Measurements from ENCODE around the gene TMSB10.

The TMSB10 gene

GRCh38 chr2:84880645-84881521 lies 24.6 kb upstream of the TMSB10 start, which contains the start of gene TRABD2A:
Gene TRABD2A (minus strand): TSS chr2:84881084. CDS start chr2:84881039, 45 bp downstream.
- DNase-seq (ENCODE audit: low spot score), result peak; percentile 41

GRCh38 chr2:84881581-84882413 lies 23.7 kb upstream of the TMSB10 start:
- peak; percentile 90 for DNase-seq (ENCODE audit: low spot score)

- no peak for DNase-seq (ENCODE audit: low spot score)
These were observed 23.1 kb upstream of the TMSB10 start for GRCh38 chr2:84882414-84882738.

DNA sequence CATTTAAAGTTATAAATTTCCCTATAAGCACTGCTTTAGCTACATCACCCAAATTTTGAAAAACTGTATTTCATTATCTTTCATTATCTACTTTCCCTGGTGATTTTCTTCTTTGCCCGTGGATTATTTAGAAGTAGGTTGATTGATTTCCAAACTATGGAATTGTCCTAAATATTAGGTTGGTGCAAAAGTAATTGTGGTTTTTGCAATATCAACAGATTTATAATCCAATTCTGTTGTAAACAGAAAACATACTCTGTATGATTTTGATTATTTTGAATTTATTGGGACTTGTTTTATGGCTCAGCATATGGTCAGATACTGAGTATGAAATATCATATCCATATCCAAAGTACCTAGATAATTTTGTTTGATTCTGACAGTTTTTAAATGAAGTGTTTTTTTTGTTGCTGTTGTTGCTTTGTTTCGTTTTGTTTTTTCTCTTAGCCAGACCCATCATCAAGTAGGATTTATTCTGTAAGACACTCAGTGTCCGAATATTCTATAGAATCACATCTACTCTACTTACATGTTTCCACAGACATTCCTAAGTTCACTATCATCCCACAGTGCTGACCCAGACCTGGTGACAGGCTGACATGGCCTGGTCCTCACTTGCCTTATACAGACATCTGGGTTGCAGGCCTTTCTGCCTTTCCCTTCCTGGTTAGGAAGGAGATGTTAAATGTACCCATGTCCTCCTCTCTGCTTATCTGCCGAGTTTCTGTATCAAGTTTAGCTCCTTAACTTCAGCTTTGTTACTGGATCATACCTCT lies 22.5 kb upstream of the TMSB10 start:
- no peak for DNase-seq (ENCODE audit: low spot score)

DNA sequence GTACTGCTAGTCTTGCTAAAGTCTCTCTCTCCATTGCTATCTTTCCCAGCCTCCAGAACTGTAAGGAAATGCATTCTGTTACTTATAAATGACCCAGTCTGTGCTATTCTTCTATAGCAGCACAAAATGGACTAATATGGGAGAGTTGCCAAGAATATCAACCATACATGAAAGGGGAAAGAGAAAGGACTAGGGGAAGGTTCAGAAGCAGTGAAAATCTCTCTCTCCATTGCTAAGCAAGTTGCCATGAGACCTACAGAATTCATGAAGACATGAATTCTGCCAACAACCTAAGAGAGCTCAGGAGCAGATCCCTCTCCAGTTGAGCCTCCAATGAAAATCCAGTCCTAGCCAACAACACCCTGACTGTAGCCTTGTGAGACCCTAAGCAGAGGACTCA lies 21.0 kb upstream of the TMSB10 start:
- no peak for DNase-seq (ENCODE audit: low spot score)

GRCh38 chr2:84885111-84885510 lies 20.3 kb upstream of the TMSB10 start:
- no peak for DNase-seq (ENCODE audit: low spot score)

GRCh38 chr2:84886791-84887190 lies 18.7 kb upstream of the TMSB10 start:
- DNase-seq (ENCODE audit: low spot score), result no peak

GRCh38 chr2:84888401-84889276 lies 16.8 kb upstream of the TMSB10 start:
- DNase-seq (ENCODE audit: low spot score), result peak; percentile 75

DNA sequence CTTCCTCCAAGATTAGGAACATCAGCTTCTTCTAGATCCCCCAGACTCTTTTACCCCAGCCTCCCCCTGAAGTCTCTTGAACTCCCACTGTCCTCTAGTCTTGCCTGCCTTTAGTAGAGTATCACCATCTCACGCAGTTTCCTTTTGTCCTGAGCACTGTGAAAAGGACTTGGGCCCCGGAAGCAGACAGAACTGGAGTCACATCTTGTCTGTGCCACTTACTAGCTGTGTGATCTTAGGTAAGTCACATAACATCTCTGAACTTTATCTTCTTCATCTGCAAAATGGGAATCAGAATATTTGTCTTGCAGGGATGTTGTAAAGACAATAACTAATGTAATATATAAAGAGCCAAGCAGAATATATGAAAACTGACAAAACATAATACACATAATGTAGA lies 16.1 kb upstream of the TMSB10 start:
- no peak for DNase-seq (ENCODE audit: low spot score)

DNA sequence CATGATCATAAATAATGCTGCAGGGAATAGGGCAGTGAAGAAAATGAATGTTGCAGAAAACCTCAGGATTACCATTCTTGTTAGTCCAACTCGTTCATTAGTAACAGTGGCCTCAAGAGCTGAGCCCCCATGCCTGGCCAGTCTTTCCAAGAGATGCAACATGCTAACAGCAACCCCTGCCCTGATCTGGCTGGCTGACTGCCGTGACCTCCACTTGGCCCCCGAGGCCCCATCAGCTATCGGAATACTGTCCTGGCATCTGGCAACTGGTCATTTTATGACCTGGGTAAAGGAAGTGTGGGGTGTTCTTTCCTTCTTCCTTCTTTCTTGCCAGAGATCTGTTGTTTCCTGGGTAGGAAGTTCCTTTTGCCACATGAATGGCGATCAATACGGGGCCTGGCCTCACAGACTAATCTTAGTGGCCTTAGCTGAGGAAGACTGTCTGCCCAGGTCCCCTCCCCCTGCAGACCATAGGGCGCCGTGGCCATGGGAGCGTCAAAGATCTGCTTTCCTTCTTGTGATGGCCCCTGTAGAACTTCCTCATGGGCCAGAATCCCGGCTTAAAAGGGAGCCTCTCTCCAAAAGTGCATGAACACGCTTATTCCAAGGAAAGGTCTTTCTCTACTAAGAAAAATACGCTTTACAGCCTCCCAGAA lies 14.0 kb upstream of the TMSB10 start:
- no peak for DNase-seq (ENCODE audit: low spot score)

DNA sequence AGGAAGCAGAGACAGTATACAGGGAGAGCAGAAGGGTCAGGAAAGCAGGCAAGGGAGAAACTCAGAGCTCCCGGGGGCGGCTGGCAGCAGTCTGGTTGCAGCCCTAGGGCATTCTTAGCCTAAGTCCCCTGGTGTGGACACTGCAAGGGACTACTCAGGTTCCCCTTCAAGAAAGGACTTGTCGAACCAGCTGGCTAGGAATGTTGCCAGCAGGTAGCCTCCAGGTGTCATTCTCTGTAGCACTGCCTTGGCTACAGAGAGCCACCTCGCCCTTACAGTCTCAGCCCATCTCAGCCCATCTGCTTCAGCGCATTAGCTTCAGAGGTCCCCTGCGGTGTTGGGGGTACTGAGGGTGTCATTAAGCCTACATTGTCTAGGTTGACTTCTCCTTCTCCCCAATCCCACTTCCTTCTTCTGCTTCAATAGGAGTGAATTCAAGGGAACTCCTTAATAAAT lies 11.3 kb upstream of the TMSB10 start:
- no peak for DNase-seq (ENCODE audit: low spot score)

DNA sequence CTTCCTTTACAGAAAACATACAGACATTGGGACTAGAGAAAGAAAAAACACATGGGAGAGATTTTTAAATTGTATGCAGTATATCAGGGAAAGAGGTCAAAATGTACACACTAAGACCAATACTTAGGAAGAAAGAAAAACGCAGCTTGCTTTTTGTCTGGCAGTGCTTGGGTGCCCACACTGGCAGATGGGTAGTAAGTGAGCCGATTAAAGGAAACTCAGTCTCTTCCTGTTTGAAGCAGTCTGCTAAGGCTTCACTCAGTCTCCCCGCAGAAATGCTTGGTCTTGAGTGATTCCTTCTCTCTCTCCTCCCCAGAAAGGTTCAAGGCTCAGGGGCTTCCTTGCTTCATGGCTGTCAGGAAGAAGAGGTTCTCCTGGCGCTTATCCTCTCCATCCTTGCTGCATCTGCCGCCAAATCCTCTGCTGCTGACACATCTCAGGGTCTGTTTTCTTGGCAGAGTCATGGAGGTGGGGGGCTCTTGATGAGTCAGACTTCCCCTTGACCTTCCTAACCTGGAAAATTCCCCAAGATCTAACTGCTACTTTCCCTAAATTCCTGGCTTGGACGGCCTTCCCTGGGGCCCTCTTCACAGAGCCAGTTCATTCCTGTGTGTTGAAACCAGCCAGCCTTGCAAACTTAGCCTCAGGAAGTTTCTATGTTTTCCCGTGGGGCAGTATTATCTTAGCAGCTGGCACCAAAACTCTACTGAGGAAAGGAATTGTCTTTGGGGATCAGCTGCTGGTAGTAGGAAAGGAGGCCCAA lies 10.5 kb upstream of the TMSB10 start:
- DNase-seq (ENCODE audit: low spot score), result peak; percentile 38

- DNase-seq (ENCODE audit: low spot score), result no peak
These were observed 8.9 kb upstream of the TMSB10 start for GRCh38 chr2:84896567-84896966.

- DNase-seq (ENCODE audit: low spot score), result no peak
These were observed 7.7 kb upstream of the TMSB10 start for GRCh38 chr2:84897773-84898172.

DNA sequence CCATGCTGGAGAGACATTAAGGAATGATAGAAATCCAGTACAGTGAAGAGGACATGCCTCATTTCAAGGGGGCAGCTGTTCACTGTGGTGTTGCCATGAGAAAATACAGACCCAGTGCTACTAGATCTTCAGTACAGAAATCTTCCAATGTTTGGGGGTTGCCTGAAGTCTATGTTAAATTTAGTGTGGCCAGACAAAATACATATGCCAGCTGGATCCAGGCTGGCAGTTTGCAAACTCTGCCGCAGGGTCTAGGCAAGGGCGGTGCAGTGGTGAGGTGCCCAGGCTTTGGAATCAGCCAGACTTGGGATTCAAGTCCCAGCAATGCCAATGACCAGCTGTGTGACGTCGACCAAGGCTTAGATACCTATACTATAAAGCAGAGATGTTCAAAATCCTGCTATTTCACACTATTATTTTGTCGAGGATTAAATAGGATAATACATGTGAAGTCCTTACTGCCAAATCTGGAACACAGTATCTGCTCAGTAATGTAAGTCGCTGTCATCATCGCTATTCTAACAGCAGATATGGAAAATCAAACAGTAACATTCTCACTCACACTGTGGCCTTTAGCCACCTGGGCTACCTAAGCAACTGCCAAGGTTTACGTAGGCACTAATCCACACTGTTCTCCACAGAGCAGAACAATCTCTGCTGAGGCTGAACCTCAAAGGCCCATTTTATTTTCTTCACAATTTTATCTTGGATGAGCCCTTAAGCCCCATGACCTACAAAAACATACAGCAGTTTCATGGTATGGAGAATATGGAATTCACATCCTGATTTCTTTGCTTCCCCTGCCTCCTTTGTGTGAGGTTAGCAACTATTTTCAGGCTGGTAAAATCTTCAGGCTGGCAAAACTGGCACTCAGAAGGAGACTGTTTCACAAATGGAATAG lies 5.9 kb upstream of the TMSB10 start:
- no peak for DNase-seq (ENCODE audit: low spot score)

GRCh38 chr2:84900971-84901370 lies 4.5 kb upstream of the TMSB10 start:
- no peak for DNase-seq (ENCODE audit: low spot score)

DNA sequence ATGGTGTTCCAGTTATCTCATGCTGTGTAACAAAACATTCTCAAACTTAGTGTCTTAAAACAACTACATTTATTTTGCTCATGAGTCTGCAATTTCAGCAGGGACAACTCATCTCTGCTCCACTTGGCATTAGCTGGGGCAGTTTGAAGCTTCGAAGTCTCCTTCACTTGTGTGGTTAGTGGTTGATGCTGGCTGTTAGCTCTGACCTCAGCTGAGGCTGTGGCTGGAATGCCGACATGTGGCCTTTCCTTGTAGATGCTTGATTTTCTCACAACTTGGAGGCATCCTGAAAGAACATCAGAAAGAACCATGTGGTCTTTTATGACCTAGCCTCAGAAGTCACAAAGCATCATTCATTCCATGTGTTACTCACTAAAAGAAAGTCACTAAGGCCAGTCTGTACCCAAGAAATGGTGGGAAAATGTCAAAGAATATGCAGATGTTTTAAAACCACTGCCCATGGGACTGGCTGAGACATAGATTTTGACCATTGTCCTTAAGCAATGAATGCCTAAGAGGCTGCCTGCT lies 3.8 kb upstream of the TMSB10 start:
- DNase-seq (ENCODE audit: low spot score), result no peak

DNA sequence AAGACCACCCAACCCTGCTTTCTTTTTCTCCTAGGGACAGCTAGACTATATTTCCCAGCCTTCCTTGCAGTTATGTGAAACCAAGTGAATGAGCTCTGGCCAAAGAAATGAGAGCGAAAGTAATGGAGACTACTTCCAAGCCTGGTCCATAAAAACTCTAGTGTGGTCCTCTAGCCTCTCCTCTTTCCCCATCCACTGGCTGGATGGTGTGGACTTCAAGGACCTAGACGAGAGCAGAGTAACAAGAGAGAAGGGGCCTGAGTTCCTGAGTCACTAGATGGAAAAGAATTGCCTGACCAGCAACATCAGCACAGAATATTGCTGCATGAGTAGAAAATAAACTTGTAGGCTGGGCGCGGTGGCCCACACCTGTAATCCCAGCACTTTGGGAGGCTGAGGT lies 2.9 kb upstream of the TMSB10 start:
- DNase-seq (ENCODE audit: low spot score), result no peak

DNA sequence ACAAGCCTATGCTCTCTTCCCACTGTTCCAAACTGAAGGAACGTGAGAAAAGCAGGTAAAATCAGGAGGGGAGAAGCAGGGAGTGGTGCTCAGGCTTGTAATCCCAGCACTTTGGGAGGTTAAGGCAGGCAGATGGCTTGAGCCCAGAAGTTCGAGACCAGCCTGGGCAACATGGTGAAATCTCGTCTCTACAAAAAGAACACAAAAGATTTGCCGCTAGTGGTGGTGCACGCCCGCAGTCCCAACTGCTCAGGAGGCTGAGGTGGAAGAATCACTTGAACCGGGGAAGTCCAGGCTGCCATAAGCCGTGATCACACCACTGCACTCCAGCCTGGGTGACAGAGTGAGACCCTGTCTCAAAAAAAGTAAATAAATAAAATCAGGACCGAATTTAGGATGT lies 1.3 kb upstream of the TMSB10 start:
- DNase-seq (ENCODE audit: low spot score), result no peak

Measured in CD4-positive, alpha-beta T cell treated with Interleukin-15 for 4 hours (primary cell).